ENCODE data around the gene VTI1B.

VTI1B gene

GRCh38 chr14:67650151-67650550 is 24.3 kb downstream of the VTI1B start:
- Histone ChIP-seq H3K9me3 (ENCODE audit: control insufficient read depth, insufficient read depth, low read length) (no peaks in the 10 kb centered on the region), H3K36me3 (ENCODE audit: control insufficient read depth, insufficient read depth, low read length) (peaks cover 97% of the 10 kb centered on the region), H3K9ac (ENCODE audit: low read depth, low read length) (no peak overlapping the region), H3K4me3 (ENCODE audit: low read depth, low read length) (no peak overlapping the region), H3K4me1 (ENCODE audit: control insufficient read depth, insufficient read depth, low read length) (no peaks in the 10 kb centered on the region), H3K27me3 (ENCODE audit: control insufficient read depth, insufficient read depth, low read length) (no peaks in the 10 kb centered on the region), H3K27ac (ENCODE audit: low read depth, low read length) (no peak overlapping the region)

DNA sequence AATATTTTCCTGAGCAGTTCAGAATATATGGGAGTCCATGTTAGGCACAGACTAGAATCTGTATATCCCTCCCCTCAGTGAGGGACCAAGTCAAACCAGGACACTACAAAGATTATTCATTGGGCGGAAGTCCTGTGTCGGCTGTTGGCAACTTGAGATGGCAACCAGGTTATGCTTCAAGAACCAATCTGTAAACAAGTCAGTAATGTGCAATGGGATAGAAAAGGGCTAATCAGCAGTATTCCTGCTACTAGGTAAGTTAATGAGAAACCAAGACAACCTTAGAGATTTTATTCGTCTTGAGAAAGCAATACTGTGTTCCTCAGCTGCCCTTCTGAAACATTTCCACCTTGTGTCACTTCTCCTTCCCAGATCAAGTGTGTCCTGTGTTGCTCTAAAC is 28.3 kb downstream of the VTI1B start:
- Histone ChIP-seq H3K9me3 (ENCODE audit: control insufficient read depth, insufficient read depth, low read length) (no peaks in the 10 kb centered on the region), H3K9ac (ENCODE audit: low read depth, low read length) (no peak overlapping the region), H3K4me3 (ENCODE audit: low read depth, low read length) (no peak overlapping the region), H3K4me1 (ENCODE audit: control insufficient read depth, insufficient read depth, low read length) (no peaks in the 10 kb centered on the region), H3K27ac (ENCODE audit: low read depth, low read length) (no peak overlapping the region), H3K27me3 (ENCODE audit: control insufficient read depth, insufficient read depth, low read length) (no peaks in the 10 kb centered on the region), H3K36me3 (ENCODE audit: control insufficient read depth, insufficient read depth, low read length) (peaks cover 66% of the 10 kb centered on the region)

DNA sequence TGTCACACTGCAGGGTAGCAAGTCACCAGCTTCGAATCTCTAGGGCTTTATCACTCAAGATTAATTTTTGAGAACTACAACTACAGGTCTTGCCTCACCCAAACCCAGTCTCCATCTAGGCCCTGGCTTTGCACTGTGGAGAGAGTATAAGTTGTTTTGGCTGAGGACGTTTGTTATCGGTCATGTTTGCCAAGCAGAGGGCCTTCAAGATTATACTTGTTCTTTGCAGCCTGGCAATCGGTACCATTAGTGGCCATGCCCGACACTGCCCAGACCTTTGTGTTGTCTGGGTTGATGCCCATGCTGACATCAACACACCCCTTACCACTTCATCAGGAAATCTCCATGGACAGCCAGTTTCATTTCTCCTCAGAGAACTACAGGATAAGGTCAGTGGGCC is 29.0 kb downstream of the VTI1B start:
- H3K27me3 ChIP-seq (ENCODE audit: control insufficient read depth, insufficient read depth, low read length) = no peaks in the 10 kb centered on the region
- H3K27ac ChIP-seq (ENCODE audit: low read depth, low read length) = no peak overlapping the region
- H3K4me1 ChIP-seq (ENCODE audit: control insufficient read depth, insufficient read depth, low read length) = no peaks in the 10 kb centered on the region
- peaks cover 58% of the 10 kb centered on the region for H3K36me3 ChIP-seq (ENCODE audit: control insufficient read depth, insufficient read depth, low read length)
- H3K9ac ChIP-seq (ENCODE audit: low read depth, low read length) = no peak overlapping the region
- H3K4me3 ChIP-seq (ENCODE audit: low read depth, low read length) = no peak overlapping the region
- H3K9me3 ChIP-seq (ENCODE audit: control insufficient read depth, insufficient read depth, low read length) = no peaks in the 10 kb centered on the region

DNA sequence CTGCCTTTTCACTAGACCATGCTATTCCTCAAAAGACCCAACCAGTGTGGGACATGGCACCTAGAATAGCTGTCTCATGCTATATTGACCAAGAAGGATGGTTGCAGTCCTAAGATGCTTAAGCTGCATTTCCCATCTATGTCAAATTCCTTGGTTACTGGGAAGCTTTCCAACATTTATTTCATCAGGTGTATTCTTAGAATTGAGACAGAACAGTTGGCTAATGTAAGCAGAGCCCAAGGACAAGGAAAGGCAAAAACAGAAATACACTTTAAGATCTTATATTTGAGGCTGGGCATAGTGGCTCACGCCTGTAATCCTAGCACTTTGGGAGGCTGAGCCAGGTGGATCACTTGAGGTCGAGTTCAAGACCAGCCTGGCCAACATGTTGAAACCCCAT is 30.0 kb downstream of the VTI1B start:
- H3K4me3 ChIP-seq (ENCODE audit: low read depth, low read length) = no peak overlapping the region
- H3K36me3 ChIP-seq (ENCODE audit: control insufficient read depth, insufficient read depth, low read length) = peaks cover 49% of the 10 kb centered on the region
- no peaks in the 10 kb centered on the region for H3K27me3 ChIP-seq (ENCODE audit: control insufficient read depth, insufficient read depth, low read length)
- no peaks in the 10 kb centered on the region for H3K4me1 ChIP-seq (ENCODE audit: control insufficient read depth, insufficient read depth, low read length)
- no peaks in the 10 kb centered on the region for H3K9me3 ChIP-seq (ENCODE audit: control insufficient read depth, insufficient read depth, low read length)
- H3K27ac ChIP-seq (ENCODE audit: low read depth, low read length) = no peak overlapping the region
- no peak overlapping the region for H3K9ac ChIP-seq (ENCODE audit: low read depth, low read length)

GRCh38 chr14:67643713-67644112 is 30.7 kb downstream of the VTI1B start:
- peaks cover 41% of the 10 kb centered on the region for H3K36me3 ChIP-seq (ENCODE audit: control insufficient read depth, insufficient read depth, low read length)
- no peak overlapping the region for H3K9ac ChIP-seq (ENCODE audit: low read depth, low read length)

DNA sequence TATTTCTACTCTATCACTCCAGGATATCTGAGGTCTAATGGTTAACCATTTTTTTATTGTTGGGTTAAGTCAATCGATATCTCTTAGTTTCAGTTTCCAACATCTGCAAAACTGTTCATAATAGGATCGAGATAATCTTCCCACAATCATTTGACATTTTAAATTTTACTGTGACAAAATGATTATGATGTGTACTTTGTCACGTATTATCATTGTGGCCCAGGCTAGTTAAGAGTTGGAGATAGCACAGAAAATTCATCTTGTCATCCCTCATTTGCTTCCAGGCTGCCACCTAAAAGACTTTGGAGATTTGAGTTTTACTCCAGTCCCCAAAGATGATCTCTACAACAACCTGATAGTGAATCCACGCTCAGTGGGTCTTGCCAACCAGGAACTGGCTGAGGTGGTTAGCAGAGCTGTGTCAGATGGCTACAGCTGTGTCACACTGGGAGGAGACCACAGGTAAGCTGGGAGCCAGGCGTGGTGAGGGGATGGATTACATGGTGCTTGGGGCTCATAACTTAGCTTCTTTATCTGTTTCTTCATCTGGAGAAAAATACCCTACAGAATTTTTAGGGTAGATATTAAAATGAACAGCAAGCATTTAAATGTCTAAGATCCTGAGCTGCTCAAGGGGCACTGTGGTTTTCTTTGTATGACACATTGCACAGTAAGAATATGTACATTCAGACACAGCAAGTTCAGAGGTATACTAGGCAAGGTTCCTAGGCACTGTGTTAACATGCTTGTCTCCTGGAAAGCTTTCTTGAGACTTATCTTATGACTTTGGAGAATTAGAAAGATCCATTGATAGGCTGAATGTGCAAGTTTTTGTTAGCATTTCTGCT is 32.3 kb downstream of the VTI1B start:
- Histone ChIP-seq H3K9ac (ENCODE audit: low read depth, low read length) (no peak overlapping the region), H3K4me1 (ENCODE audit: control insufficient read depth, insufficient read depth, low read length) (no peaks in the 10 kb centered on the region), H3K36me3 (ENCODE audit: control insufficient read depth, insufficient read depth, low read length) (peaks cover 26% of the 10 kb centered on the region), H3K27me3 (ENCODE audit: control insufficient read depth, insufficient read depth, low read length) (no peaks in the 10 kb centered on the region), H3K4me3 (ENCODE audit: low read depth, low read length) (no peak overlapping the region), H3K27ac (ENCODE audit: low read depth, low read length) (no peak overlapping the region), H3K9me3 (ENCODE audit: control insufficient read depth, insufficient read depth, low read length) (no peaks in the 10 kb centered on the region)

More at GRCh38 chr14:67643713-67644112, 30.7 kb downstream of the VTI1B start:
- Histone ChIP-seq H3K4me1 (ENCODE audit: control insufficient read depth, insufficient read depth, low read length) (no peaks in the 10 kb centered on the region), H3K27ac (ENCODE audit: low read depth, low read length) (no peak overlapping the region), H3K27me3 (ENCODE audit: control insufficient read depth, insufficient read depth, low read length) (no peaks in the 10 kb centered on the region), H3K4me3 (ENCODE audit: low read depth, low read length) (no peak overlapping the region), H3K9me3 (ENCODE audit: control insufficient read depth, insufficient read depth, low read length) (no peaks in the 10 kb centered on the region)

- Histone ChIP-seq H3K4me1 (ENCODE audit: control insufficient read depth, insufficient read depth, low read length) (no peaks in the 10 kb centered on the region), H3K36me3 (ENCODE audit: control insufficient read depth, insufficient read depth, low read length) (peaks cover 19% of the 10 kb centered on the region), H3K9ac (ENCODE audit: low read depth, low read length) (no peak overlapping the region), H3K4me3 (ENCODE audit: low read depth, low read length) (no peak overlapping the region), H3K27me3 (ENCODE audit: control insufficient read depth, insufficient read depth, low read length) (no peaks in the 10 kb centered on the region), H3K27ac (ENCODE audit: low read depth, low read length) (no peak overlapping the region), H3K9me3 (ENCODE audit: control insufficient read depth, insufficient read depth, low read length) (no peaks in the 10 kb centered on the region)
Observed at GRCh38 chr14:67641480-67641879, 33.0 kb downstream of the VTI1B start.

GRCh38 chr14:67638642-67639041 is 35.8 kb downstream of the VTI1B start:
- Histone ChIP-seq H3K27ac (ENCODE audit: low read depth, low read length) (no peak overlapping the region), H3K9me3 (ENCODE audit: control insufficient read depth, insufficient read depth, low read length) (no peaks in the 10 kb centered on the region), H3K27me3 (ENCODE audit: control insufficient read depth, insufficient read depth, low read length) (no peaks in the 10 kb centered on the region), H3K4me1 (ENCODE audit: control insufficient read depth, insufficient read depth, low read length) (no peaks in the 10 kb centered on the region), H3K9ac (ENCODE audit: low read depth, low read length) (no peak overlapping the region), H3K36me3 (ENCODE audit: control insufficient read depth, insufficient read depth, low read length) (peaks cover 3% of the 10 kb centered on the region; the same call in 1 of the 2 replicates), H3K4me3 (ENCODE audit: low read depth, low read length) (no peak overlapping the region)

DNA sequence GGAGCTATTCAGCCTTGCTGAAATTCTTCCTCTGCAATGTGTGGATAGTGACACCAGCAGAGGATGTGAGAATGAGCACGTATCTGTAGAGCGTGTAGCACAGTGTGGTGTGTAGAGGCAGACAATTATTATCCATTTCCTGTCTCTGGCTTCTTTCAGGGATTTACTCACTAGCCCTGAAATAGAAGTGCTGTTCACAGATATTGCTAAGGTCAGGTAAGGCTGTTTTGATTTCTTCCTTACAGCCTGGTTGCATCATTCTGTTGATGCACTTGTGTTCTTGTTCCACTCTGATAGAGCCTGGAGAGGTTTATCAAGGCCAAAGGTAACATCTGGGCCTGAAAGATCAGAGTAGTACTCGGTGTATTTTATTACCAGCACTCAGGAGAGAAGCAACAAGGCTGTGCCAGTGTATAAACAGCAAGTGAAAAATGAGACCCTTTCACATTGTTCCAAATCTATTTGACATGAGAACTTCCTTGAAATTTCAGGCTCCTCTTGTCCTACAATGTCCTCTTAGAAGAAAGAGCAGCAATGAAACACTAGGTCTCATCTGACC is 38.0 kb downstream of the VTI1B start:
- H3K9me3 ChIP-seq (ENCODE audit: control insufficient read depth, insufficient read depth, low read length) = no peaks in the 10 kb centered on the region
- H3K4me1 ChIP-seq (ENCODE audit: control insufficient read depth, insufficient read depth, low read length) = no peaks in the 10 kb centered on the region
- H3K9ac ChIP-seq (ENCODE audit: low read depth, low read length) = no peak overlapping the region
- H3K27me3 ChIP-seq (ENCODE audit: control insufficient read depth, insufficient read depth, low read length) = no peaks in the 10 kb centered on the region
- no peak overlapping the region for H3K4me3 ChIP-seq (ENCODE audit: low read depth, low read length)
- H3K27ac ChIP-seq (ENCODE audit: low read depth, low read length) = no peak overlapping the region
- H3K36me3 ChIP-seq (ENCODE audit: control insufficient read depth, insufficient read depth, low read length) = peaks cover 3% of the 10 kb centered on the region; the same call in 1 of the 2 replicates

DNA sequence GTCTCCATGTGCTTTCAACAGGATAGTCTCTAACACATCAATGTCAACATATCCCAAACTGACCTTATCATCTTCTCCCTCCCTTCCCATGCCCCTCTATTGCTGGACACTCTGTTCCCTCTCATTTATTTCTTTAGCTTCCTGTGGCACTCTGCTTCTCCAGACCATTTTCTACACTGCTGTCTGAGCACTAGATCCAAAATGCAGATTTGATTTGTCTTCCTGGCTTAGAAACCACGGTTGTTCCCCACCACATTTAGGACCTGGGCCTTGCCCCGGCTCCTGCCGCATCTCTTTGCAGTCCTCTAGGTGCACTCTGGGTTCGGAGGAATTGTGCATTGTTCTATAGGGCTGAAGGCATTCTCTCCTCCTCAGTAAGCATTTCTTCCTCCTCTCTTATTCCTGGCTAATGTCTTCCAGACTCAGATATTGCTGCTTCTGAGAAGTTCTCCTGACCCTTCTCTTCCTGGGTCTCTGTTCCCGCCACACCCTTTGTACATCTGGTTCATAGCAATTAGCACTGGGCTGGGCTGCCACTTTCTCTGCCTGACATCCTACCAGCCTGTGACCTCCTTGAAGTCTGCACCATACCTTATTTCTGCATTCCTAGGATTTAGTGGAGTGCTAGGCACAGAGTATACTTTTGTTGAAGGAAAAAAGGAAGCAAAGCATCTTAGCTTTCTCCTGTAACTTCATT is 40.8 kb downstream of the VTI1B start:
- no peak overlapping the region for H3K27ac ChIP-seq (ENCODE audit: low read depth, low read length)
- H3K9me3 ChIP-seq (ENCODE audit: control insufficient read depth, insufficient read depth, low read length) = no peaks in the 10 kb centered on the region

GRCh38 chr14:67630938-67631337 is 43.5 kb downstream of the VTI1B start:
- H3K36me3 ChIP-seq (ENCODE audit: control insufficient read depth, insufficient read depth, low read length) = peaks cover 6% of the 10 kb centered on the region; the same call in 1 of the 2 replicates
- H3K27me3 ChIP-seq (ENCODE audit: control insufficient read depth, insufficient read depth, low read length) = no peaks in the 10 kb centered on the region
- H3K4me3 ChIP-seq (ENCODE audit: low read depth, low read length) = no peak overlapping the region
- H3K9me3 ChIP-seq (ENCODE audit: control insufficient read depth, insufficient read depth, low read length) = no peaks in the 10 kb centered on the region
- no peak overlapping the region for H3K27ac ChIP-seq (ENCODE audit: low read depth, low read length)
- H3K9ac ChIP-seq (ENCODE audit: low read depth, low read length) = no peak overlapping the region
- no peaks in the 10 kb centered on the region for H3K4me1 ChIP-seq (ENCODE audit: control insufficient read depth, insufficient read depth, low read length)

More for the DNA sequence above, 40.8 kb downstream of the VTI1B start:
- Histone ChIP-seq H3K27me3 (ENCODE audit: control insufficient read depth, insufficient read depth, low read length) (no peaks in the 10 kb centered on the region), H3K36me3 (ENCODE audit: control insufficient read depth, insufficient read depth, low read length) (peaks cover 6% of the 10 kb centered on the region; the same call in 1 of the 2 replicates), H3K4me1 (ENCODE audit: control insufficient read depth, insufficient read depth, low read length) (no peaks in the 10 kb centered on the region), H3K9ac (ENCODE audit: low read depth, low read length) (no peak overlapping the region), H3K4me3 (ENCODE audit: low read depth, low read length) (no peak overlapping the region)
